DOHH2 (cell line): ENCODE data around the gene LCT.

ENCODE experiments used
- H3F3A ChIP-seq: fragments of 200-600 bp; sonication (generic), shearing (Covaris generic); 2 replicates; pipeline ENCODE4 v1.6.0; 2016; ENCODE audit warnings: antibody characterized with exemption, mild to moderate bottlenecking; ENCODE audit not compliant: control insufficient read depth, insufficient read depth
- H3K27ac ChIP-seq: fragments of 200-600 bp; sonication (generic); 2 replicates; pipeline ENCODE4 v1.5.1; 2014; ENCODE audit warnings: low read depth, mild to moderate bottlenecking, low read length, moderate library complexity
- H3K27me3 ChIP-seq: fragments of 200-600 bp; sonication (generic); 2 replicates; pipeline ENCODE4 v1.6.1; 2014; ENCODE audit warnings: mild to moderate bottlenecking, low read length, mixed read lengths; ENCODE audit not compliant: control insufficient read depth
- H3K36me3 ChIP-seq: fragments of 200-600 bp; sonication (generic); 2 replicates; pipeline ENCODE4 v1.6.1; 2014; ENCODE audit warnings: mild to moderate bottlenecking, low read length, moderate library complexity, mixed read lengths; ENCODE audit not compliant: control insufficient read depth
- H3K4me1 ChIP-seq: fragments of 200-600 bp; sonication (generic); 2 replicates; pipeline ENCODE4 v1.6.1; 2014; ENCODE audit warnings: mild to moderate bottlenecking, low read length, mixed read lengths; ENCODE audit not compliant: control insufficient read depth
- H3K4me2 ChIP-seq: fragments of 200-600 bp; sonication (generic); 2 replicates; pipeline ENCODE4 v1.6.0; 2014; ENCODE audit warnings: mild to moderate bottlenecking, low read length, moderate library complexity
- H3K4me3 ChIP-seq: fragments of 200-600 bp; sonication (generic); 2 replicates; pipeline ENCODE4 v1.5.1; 2014; ENCODE audit warnings: mild to moderate bottlenecking, low read length, mixed read lengths
- H3K79me2 ChIP-seq: fragments of 200-600 bp; sonication (generic); 2 replicates; pipeline ENCODE4 v1.6.1; 2014; ENCODE audit warnings: mild to moderate bottlenecking, low read length, mixed read lengths; ENCODE audit not compliant: control insufficient read depth
- H3K9me2 ChIP-seq: fragments of 200-600 bp; sonication (generic); replicated peaks from 2 replicates; pipeline ENCODE4 v1.6.1; 2014; ENCODE audit warnings: mild to moderate bottlenecking, low read length, mixed read lengths; ENCODE audit not compliant: control insufficient read depth
- H3K9me3 ChIP-seq: fragments of 200-600 bp; sonication (generic); 2 replicates; pipeline ENCODE4 v1.6.1; 2014; ENCODE audit warnings: antibody characterized with exemption, low read length, mixed read lengths; ENCODE audit not compliant: control insufficient read depth, insufficient read depth
- H4K20me1 ChIP-seq: fragments of 200-600 bp; sonication (generic); 2 replicates; pipeline ENCODE4 v1.6.0; 2014; ENCODE audit warnings: low read depth, mild to moderate bottlenecking, antibody characterized with exemption, low read length, moderate library complexity; ENCODE audit not compliant: control insufficient read depth, insufficient read depth
- CTCF ChIP-seq: fragments of 200-600 bp; sonication (generic); IDR thresholded peaks from one replicate; pipeline ENCODE4 v1.5.1; 2014; ENCODE audit warnings: antibody characterized with exemption, mild to moderate bottlenecking, low read depth, low read length; ENCODE audit not compliant: poor library complexity, severe bottlenecking
- EZH2phosphoT487 ChIP-seq: fragments of 200-600 bp; sonication (generic); IDR thresholded peaks from 2 replicates; pipeline ENCODE4 v1.6.1; 2017; ENCODE audit warnings: borderline replicate concordance, mild to moderate bottlenecking, antibody characterized with exemption, low read length, moderate library complexity, mixed read lengths

Gene LCT

GRCh38 chr2:135792401-135793150 lies 44.4 kb downstream of the LCT start:
- H3K9me2 ChIP-seq: no peaks in the 10 kb centered on the region
- no peaks in the 10 kb centered on the region for H3K9me3 ChIP-seq
- peaks cover 6% of the 10 kb centered on the region for H3K4me1 ChIP-seq
- H3K27ac ChIP-seq: no peak overlapping the region
- no peaks in the 10 kb centered on the region for H3K36me3 ChIP-seq
- H3K4me3 ChIP-seq: no peak overlapping the region
- TF ChIP-seq CTCF (no peak), EZH2phosphoT487 (no peak)
- no peaks in the 10 kb centered on the region for H3K27me3 ChIP-seq
- H3K4me2 ChIP-seq: no peak overlapping the region
- H4K20me1 ChIP-seq: no peaks in the 10 kb centered on the region
- no peaks in the 10 kb centered on the region for H3K79me2 ChIP-seq
- no peaks in the 10 kb centered on the region for H3F3A ChIP-seq

- TF ChIP-seq CTCF (no peak), EZH2phosphoT487 (no peak)
- H3K4me3 ChIP-seq: no peak overlapping the region
- no peak overlapping the region for H3K4me2 ChIP-seq
- peaks cover 5% of the 10 kb centered on the region; the same call in 1 of the 2 replicates for H3K4me1 ChIP-seq
- no peaks in the 10 kb centered on the region for H3K36me3 ChIP-seq
- no peaks in the 10 kb centered on the region for H3K9me3 ChIP-seq
- H4K20me1 ChIP-seq: no peaks in the 10 kb centered on the region
- no peaks in the 10 kb centered on the region for H3K9me2 ChIP-seq
- H3K27me3 ChIP-seq: no peaks in the 10 kb centered on the region
- H3K79me2 ChIP-seq: no peaks in the 10 kb centered on the region
- H3K27ac ChIP-seq: no peak overlapping the region
- H3F3A ChIP-seq: no peaks in the 10 kb centered on the region
These were observed 45.4 kb downstream of the LCT start for GRCh38 chr2:135791418-135792190.

- Histone ChIP-seq H3F3A (no peaks in the 10 kb centered on the region), H3K27me3 (no peaks in the 10 kb centered on the region)
These were observed 46.6 kb downstream of the LCT start for GRCh38 chr2:135790423-135790822.

More at GRCh38 chr2:135790423-135790822, 46.6 kb downstream of the LCT start:
- peaks cover 5% of the 10 kb centered on the region; the same call in 1 of the 2 replicates for H3K4me1 ChIP-seq
- TF ChIP-seq CTCF: no peak
- TF ChIP-seq EZH2phosphoT487: no peak
- no peak overlapping the region for H3K27ac ChIP-seq
- no peaks in the 10 kb centered on the region for H3K9me2 ChIP-seq
- no peaks in the 10 kb centered on the region for H4K20me1 ChIP-seq
- H3K4me2 ChIP-seq: no peak overlapping the region
- no peak overlapping the region for H3K4me3 ChIP-seq
- peaks cover under 1% of the 10 kb centered on the region for H3K36me3 ChIP-seq
- H3K9me3 ChIP-seq: no peaks in the 10 kb centered on the region
- H3K79me2 ChIP-seq: no peaks in the 10 kb centered on the region
